ENCODE measurements around the gene BEST4.
"Not testable (repeated sequence)": the region's sequence is repeated elsewhere in the genome, so short reads cannot be mapped to it uniquely, and the experiment has no call there.

Gene BEST4

DNA sequence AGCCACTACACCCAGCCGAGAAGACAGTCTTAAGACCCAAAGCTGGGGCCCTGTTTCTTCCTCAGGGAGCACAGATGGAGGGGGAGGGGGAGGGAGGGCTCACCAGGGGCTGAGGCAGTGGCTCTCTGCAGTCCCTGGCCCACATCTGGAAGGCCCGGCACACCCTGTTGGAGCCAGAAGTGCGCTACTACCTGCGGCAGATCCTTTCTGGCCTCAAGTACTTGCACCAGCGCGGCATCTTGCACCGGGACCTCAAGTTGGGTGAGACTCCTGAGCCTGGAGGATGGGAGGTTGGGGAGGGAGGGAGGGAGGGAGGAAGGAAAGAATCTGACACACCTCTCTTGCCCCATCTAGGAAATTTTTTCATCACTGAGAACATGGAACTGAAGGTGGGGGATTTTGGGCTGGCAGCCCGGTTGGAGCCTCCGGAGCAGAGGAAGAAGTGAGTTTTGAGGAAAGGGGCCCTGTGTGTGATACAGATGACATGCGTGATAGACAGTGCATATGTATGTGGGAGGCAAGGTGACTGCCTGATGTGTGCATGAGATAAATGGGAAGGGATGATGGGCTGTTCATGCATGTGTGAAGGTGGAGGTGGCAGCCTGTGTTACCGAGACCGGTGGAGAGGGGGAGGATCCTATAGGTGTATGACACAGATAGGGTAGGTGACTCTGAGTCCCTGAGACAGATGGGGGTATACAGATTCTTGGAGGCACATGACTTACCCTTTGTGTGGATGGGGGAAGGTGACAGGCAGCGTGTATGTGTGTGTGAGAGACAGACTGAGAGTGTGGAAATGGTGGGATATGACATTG, 13.7 kb upstream of the BEST4 start:
- no peak for DNase-seq

- DNase-seq = peak; percentile 97
These were observed 12.0 kb upstream of the BEST4 start, which contains the start of gene PLK3 for GRCh38 chr1:44799770-44800584. Gene PLK3, plus strand, starts transcription at chr1:44800377. Its CDS starts 87 bp downstream, at chr1:44800464.

GRCh38 chr1:44798481-44799365, 10.8 kb upstream of the BEST4 start:
- no peak for DNase-seq

DNA sequence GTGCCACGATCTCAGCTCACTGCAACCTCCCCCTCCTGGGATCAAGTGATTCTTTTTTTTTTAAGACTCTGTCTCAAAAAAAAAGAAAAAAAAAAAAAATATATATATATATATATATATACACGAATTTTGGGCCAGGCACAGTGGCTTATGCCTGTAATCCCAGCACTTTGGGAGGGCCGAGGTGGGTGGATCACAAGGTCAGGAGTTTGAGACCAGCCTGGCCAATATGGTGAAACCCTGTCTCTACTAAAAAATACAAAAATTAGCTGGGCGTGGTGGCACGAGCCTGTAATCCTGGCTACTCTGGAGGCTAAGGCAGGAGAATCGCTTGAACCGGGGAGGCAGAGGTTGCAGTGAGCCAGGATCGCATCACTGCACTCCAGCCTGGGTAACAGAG, 9.9 kb upstream of the BEST4 start:
- DNase-seq = not testable (repeated sequence)

DNA sequence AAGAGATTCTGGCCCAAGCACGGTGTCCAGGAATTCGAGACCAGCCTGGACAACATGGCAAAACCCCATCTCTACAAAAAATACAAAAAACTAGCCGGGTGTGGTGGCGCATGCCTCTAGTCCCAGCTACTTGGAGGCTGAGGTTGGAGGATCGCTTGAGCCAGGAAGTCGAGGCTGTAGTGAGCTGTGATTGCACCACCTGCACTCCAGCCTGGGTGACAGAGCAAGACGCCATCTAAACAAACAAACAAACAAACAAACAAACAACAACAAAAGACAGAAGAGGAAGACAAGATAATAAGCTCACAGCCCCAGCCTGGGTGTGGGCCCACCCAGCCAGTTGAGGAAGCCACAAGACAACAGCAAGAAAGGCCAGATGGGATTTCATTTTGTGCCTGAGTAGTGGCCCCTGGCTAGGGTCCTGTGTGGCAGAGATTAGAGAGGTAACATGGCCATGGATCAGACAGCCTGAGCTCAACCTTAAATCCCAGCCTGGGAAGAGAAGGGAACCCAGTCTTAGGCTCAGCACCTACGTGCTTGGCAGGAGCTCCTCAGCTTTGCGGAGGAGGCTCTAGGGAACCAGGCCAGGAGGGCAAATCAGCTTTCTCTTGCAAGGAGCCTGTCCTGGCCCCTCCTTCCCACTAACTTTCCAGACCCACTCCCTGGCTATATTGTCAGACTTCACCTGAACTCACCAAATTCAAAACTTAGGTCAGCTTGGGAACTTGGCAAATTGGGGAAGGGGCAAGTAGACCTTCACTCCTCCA, 4.9 kb upstream of the BEST4 start:
- no peak for DNase-seq

GRCh38 chr1:44790968-44791801, 3.2 kb upstream of the BEST4 start:
- DNase-seq = no peak

GRCh38 chr1:44787506-44787905, 464 bp downstream of the BEST4 start:
- no peak for DNase-seq

GRCh38 chr1:44786841-44787426, 1.0 kb downstream of the BEST4 start:
- DNase-seq = no peak

GRCh38 chr1:44786138-44786840, 1.7 kb downstream of the BEST4 start:
- DNase-seq = peak; percentile 43

GRCh38 chr1:44785501-44786137, 2.4 kb downstream of the BEST4 start:
- DNase-seq = no peak

DNA sequence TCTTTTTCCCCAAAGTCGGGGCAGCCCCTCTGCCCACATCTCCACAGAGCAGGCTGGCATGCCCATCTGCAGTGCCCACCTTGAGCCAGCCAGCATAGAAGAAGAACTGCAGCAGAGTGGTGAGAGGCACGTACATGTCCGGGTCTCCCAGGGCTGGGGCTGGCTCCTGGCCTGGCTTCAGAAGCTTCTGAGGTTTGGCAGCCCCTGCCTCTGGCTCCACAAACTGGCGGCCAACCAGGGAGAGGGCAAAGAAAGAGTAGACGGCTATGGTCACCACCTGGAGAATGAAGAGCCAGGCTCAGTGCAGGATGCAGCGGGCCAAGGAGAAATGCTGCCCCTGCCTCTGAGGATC, 3.0 kb downstream of the BEST4 start:
- no peak for DNase-seq

- DNase-seq = no peak
These were observed 3.6 kb downstream of the BEST4 start for GRCh38 chr1:44784094-44785028.

GRCh38 chr1:44783697-44784093, 4.3 kb downstream of the BEST4 start:
- no peak for DNase-seq

DNA sequence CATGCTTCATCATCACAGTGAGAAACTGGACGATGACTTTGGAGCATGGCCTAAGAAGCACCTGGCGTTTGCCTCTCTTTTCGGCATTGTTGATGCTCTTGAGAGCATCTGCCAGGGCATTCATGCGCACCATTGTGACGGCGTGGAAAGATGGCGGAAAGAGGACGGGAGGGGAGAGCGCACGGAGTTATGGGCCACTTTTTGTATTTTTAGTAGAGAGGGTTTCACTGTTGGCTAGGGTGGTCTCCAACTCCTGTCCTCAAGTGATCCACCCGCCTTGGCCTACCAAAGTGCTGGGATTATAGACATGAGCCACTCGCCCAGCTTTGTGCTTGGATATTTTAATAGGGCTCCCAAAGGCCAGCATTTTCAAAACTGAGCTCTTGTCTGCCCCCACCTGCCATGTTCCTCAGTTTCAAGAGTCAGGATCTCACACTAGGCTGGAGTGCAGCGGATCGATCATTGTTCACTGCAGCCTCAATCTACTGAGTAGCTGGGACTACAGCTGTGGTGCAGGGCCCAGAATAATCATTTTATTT, 7.3 kb downstream of the BEST4 start:
- DNase-seq = no peak

DNA sequence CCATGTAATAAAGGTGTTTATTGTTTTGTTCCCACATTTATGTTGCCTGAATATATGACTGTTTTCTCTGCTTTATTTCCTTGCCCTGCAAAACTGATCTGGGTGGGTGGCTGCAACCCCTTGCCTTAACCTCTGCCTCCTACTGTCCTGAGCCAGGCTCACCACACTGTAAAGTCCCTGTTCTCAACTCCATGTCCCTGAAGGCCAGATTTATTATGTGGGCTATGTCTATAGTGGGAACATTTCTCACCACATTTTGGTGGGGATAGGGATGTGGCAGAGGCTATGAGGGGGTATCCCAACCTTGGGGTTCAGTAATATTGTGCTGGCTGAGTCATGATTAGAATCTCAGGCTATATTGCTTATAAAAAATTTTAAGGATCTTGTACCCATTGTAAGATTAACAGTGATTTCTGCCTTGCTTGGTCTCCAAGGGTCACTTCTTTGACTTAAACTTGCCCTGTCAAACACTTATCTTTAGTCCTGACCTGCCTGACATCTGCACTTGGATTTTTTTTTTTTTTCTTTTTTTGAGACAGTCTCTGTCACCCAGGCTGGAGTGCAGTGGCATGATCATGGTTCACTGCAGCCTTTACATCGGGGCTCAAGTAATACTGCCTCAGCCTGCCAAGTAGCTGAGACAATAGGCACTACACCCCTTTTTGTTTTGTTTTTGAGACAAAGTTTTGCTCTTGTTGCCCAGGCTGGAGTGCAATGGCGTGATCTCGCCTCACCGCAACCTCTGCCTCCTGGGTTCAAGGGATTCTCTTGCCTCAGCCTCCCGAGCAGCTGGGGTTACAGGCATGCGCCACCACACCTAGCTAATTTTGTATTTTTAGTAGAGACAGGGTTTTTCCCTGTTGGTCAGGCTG, 9.0 kb downstream of the BEST4 start:
- no peak for DNase-seq

DNA sequence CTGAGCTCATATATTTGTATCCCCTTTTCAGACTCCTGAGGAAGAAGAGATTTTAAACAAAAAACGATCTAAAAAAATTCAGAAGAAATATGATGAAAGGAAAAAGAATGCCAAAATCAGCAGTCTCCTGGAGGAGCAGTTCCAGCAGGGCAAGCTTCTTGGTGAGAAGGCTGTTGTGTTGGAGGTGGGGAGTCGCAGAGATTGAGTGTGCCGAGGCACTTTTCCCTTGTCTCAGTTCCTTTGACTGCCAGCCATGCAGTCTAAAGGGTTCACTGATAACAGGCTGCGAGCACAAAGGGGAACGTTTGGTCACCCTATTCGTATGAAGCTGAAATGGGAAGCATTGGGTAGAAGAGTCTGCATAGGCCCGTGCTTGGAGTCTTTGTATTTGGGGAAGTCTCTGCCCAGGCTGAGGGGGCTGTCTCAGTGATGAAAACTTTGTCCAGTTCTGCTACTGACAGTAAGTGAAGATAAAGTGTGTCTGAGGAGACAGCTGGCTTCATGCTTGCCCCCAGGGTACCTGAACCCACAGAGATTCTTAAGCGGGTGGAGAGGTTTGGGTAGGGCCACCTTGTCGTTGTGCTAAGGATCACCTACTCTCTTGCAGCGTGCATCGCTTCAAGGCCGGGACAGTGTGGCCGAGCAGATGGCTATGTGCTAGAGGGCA, 9.9 kb downstream of the BEST4 start:
- no peak for DNase-seq

GRCh38 chr1:44777547-44777946, 10.4 kb downstream of the BEST4 start:
- no peak for DNase-seq
